WTC11 (cell line): ENCODE results near the gene TPK1.

Source experiments
- CREB1 ChIP-seq: sonication (generic); formaldehyde crosslinking; IDR thresholded peaks from 2 replicates; pipeline ENCODE4 v1.8.0; 2023; ENCODE audit warnings: mild to moderate bottlenecking, missing genetic modification reagents
- FOXK1 ChIP-seq: sonication (generic); formaldehyde crosslinking; IDR thresholded peaks from 2 replicates; pipeline ENCODE4 v1.8.0; 2022; ENCODE audit warnings: mild to moderate bottlenecking, moderate library complexity, missing genetic modification reagents
- JUN ChIP-seq: sonication (generic); formaldehyde crosslinking; IDR thresholded peaks from 2 replicates; pipeline ENCODE4 v1.8.0; 2023; ENCODE audit warnings: mild to moderate bottlenecking, missing genetic modification reagents
- NFE2L1 ChIP-seq: sonication (generic); formaldehyde crosslinking; IDR thresholded peaks from 2 replicates; pipeline ENCODE4 v1.8.1; 2023; ENCODE audit warnings: missing genetic modification reagents
- RELA ChIP-seq: sonication (generic); formaldehyde crosslinking; IDR thresholded peaks from 2 replicates; pipeline ENCODE4 v1.8.1; 2022; ENCODE audit warnings: missing genetic modification reagents, mild to moderate bottlenecking, borderline replicate concordance
- TCF7 ChIP-seq: sonication (generic); formaldehyde crosslinking; IDR thresholded peaks from 2 replicates; pipeline ENCODE4 v1.8.0; 2022; ENCODE audit warnings: mild to moderate bottlenecking, low read depth, missing genetic modification reagents, moderate library complexity
- TEAD4 ChIP-seq: sonication (generic); formaldehyde crosslinking; IDR thresholded peaks from 2 replicates; pipeline ENCODE4 v1.8.0; 2022; ENCODE audit warnings: mild to moderate bottlenecking, missing genetic modification reagents
- ZNF263 ChIP-seq: sonication (generic); formaldehyde crosslinking; IDR thresholded peaks from 2 replicates; pipeline ENCODE4 v1.8.1; 2022; ENCODE audit warnings: low read depth, mild to moderate bottlenecking, moderate library complexity, missing genetic modification reagents
- TF ChIP-seq, protein P1 (sequence below): fragments of 200-600 bp; IDR thresholded peaks from 2 replicates; pipeline ENCODE4 v1.8.0; 2022; ENCODE audit warnings: antibody characterized with exemption
- TF ChIP-seq, protein P2 (sequence below): sonication (generic); formaldehyde crosslinking; IDR thresholded peaks from 2 replicates; pipeline ENCODE4 v1.8.1; 2022; ENCODE audit warnings: mild to moderate bottlenecking, missing genetic modification reagents, moderate library complexity, borderline replicate concordance

DNA sequence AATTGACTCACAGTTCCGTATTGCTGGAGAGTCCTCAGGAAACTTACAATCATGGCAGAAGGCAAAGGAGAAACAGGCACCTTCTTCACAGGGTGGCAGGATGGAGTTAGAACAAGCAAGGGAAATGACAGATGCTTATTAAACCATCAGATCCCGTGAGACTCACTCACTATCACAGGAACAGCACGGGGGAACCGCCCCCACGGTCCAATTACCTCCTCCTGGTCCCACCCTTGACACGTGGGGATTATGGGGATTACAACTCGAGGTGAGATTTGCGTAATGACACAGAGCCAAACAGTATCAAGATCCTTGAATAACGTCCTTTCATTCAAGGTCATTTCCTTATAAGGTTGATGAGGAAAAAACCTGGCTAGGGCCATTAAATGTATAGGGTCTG, 176.6 kb downstream of the TPK1 start:
- TF ChIP-seq RELA (CRISPR knock-in tag): no peak
- TF ChIP-seq FOXK1 (CRISPR knock-in tag): no peak
- TF ChIP-seq, protein P1, sequence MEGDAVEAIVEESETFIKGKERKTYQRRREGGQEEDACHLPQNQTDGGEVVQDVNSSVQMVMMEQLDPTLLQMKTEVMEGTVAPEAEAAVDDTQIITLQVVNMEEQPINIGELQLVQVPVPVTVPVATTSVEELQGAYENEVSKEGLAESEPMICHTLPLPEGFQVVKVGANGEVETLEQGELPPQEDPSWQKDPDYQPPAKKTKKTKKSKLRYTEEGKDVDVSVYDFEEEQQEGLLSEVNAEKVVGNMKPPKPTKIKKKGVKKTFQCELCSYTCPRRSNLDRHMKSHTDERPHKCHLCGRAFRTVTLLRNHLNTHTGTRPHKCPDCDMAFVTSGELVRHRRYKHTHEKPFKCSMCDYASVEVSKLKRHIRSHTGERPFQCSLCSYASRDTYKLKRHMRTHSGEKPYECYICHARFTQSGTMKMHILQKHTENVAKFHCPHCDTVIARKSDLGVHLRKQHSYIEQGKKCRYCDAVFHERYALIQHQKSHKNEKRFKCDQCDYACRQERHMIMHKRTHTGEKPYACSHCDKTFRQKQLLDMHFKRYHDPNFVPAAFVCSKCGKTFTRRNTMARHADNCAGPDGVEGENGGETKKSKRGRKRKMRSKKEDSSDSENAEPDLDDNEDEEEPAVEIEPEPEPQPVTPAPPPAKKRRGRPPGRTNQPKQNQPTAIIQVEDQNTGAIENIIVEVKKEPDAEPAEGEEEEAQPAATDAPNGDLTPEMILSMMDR: no peak
- TF ChIP-seq, protein P2, sequence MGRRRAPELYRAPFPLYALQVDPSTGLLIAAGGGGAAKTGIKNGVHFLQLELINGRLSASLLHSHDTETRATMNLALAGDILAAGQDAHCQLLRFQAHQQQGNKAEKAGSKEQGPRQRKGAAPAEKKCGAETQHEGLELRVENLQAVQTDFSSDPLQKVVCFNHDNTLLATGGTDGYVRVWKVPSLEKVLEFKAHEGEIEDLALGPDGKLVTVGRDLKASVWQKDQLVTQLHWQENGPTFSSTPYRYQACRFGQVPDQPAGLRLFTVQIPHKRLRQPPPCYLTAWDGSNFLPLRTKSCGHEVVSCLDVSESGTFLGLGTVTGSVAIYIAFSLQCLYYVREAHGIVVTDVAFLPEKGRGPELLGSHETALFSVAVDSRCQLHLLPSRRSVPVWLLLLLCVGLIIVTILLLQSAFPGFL (CRISPR knock-in tag): no peak
- no peak for TF ChIP-seq ZNF263 (CRISPR knock-in tag)
- no peak for TF ChIP-seq CREB1 (CRISPR knock-in tag)
- TF ChIP-seq TEAD4: no peak
- TF ChIP-seq JUN (CRISPR knock-in tag): no peak
- TF ChIP-seq TCF7 (CRISPR knock-in tag): no peak
- TF ChIP-seq NFE2L1 (CRISPR knock-in tag): no peak
